GM10847 (cell line): ENCODE measurements around the gene OTC.

Experiments
- POLR2A ChIP-seq: IDR thresholded peaks from 2 replicates; pipeline ENCODE4 v1.6.1; 2011; ENCODE audit not compliant: insufficient read length; ENCODE audit errors: extremely low read depth

OTC gene

GRCh38 chrX:38402118-38402517 is 49.7 kb downstream of the OTC start:
- no peak for TF ChIP-seq POLR2A

- no peak for TF ChIP-seq POLR2A
Measured at GRCh38 chrX:38403834-38404233, 51.4 kb downstream of the OTC start.

GRCh38 chrX:38407126-38407525 is 54.7 kb downstream of the OTC start:
- TF ChIP-seq POLR2A, result no peak

GRCh38 chrX:38409289-38409688 is 56.9 kb downstream of the OTC start:
- no peak for TF ChIP-seq POLR2A

DNA sequence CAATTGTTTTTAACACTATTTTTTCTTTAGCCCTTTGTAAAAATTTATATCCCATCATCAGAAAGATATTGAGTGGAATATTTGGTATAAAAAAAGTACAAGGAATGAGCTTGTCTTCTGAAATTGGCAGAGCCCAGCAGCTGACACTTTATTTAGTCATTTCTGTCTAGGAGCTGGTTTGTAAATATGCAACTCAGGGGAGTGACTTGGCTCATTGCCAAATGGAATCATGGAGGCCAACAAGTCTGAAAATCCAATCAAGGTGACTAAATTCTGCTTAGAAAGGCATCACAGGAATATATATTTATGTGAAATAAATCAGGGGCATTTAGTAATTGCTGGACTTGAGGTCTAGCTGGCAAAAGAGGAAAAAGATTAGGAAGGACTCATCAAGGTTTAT is 74.4 kb downstream of the OTC start:
- TF ChIP-seq POLR2A, result no peak

- no peak for TF ChIP-seq POLR2A
Measured at GRCh38 chrX:38431525-38431924, 79.1 kb downstream of the OTC start.

DNA sequence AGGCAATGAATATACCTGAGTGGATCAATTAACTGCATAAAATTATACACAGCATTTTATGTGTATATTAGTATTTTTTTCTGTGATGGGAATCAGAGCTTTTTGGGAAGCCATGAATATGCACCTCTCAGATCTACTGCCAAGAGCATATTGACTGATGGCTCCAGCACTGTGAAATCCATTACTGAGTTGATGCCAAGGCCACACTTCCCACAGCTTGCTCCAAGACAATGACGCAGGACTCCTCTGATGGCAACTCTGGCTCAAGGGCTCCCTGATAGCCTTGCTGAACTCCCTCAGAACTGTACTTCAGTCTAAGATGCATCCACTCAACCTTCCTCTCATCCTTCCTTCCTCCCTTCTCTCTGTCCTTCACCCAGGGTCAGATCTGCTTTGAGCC is 82.7 kb downstream of the OTC start:
- TF ChIP-seq POLR2A, result no peak

DNA sequence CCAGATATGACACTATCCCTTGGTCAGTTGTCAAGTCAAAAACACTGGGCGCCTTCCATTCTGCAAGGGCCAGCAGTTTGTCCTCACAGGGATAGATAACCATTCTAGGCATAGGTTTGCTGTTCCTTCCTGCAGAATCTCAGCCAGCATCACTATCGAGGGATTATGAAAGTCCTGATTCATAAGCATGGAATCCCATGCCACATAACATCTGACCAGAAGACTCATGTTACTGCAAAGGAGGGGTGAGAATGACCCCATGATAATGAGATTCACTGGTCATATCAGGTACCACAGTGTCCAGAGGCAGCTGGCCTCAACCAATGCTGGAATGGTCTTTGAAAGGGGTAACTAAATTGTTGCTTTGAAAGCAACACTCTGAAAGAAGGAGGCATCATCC is 84.7 kb downstream of the OTC start:
- no peak for TF ChIP-seq POLR2A

GRCh38 chrX:38438321-38438720 is 85.9 kb downstream of the OTC start:
- TF ChIP-seq POLR2A, result no peak

- TF ChIP-seq POLR2A, result no peak
Measured at GRCh38 chrX:38452603-38453002, 100.2 kb downstream of the OTC start.

- TF ChIP-seq POLR2A, result no peak
Measured at GRCh38 chrX:38458071-38458470, 105.7 kb downstream of the OTC start.

DNA sequence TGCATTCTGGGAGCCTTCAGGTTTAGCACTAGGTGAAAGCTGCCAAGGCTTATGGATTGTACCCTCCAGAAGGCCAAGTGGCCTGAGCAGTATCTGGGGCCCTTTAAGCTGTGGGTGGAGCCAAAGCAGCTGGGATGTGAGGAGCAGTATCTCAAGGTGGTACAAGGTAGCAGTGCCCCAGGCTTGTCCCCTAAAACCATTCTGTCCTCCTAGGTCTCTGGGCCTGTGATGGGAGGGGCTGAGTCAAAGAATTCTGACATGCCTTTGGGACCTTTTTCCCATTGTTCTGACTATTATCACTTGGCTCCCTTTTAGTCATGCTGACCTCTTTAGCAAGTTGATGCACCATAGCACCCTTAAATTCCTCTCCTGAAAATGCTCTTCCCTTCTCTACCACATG is 109.9 kb downstream of the OTC start:
- TF ChIP-seq POLR2A, result no peak

GRCh38 chrX:38465686-38466085 is 113.3 kb downstream of the OTC start:
- no peak for TF ChIP-seq POLR2A

DNA sequence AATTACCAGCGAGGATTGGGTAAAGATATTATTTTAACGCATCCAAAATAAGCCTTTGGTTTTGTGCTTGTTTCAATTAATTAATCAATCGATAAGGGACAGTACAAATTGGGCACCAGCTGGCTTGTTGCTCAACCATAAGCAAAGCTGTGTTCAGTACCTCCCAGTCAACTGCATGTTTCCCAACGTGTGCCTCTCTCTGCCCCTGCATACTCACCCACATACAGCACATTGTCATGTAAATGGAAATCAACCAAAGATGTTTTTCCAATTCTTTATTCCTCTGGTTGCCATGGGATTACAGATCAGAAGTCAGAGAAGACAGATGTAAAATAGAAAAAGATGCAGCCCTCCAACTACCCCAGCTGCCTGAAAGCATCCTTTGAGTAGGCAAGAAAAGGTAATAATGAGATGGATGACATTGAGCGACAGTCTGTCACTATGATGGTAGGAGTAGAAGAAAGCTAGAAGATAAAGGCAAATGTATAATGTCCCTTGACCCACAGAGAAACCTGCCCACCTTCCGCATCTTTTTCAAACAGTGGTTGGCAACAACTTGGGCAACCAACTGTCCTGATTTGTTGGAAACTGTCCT is 116.3 kb downstream of the OTC start:
- TF ChIP-seq POLR2A, result no peak
